Fibroblast of pulmonary artery (primary cell): ENCODE measurements around the gene ADGRL3.

Experiments used
- DNase-seq: peaks from one replicate; pipeline ENCODE4 v3.0.0-alpha.2; 2010; ENCODE audit warnings: low read depth
- H3K4me3 ChIP-seq: replicated peaks from 2 replicates; pipeline ENCODE4 v1.5.1; 2011; ENCODE audit warnings: low read depth, mild to moderate bottlenecking, control low read depth, low read length, moderate library complexity
- CTCF ChIP-seq: IDR thresholded peaks from 2 replicates; pipeline ENCODE4 v1.5.1; 2011; ENCODE audit warnings: mild to moderate bottlenecking, control low read depth, low read length, inconsistent platforms; ENCODE audit errors: missing control alignments

Gene ADGRL3

GRCh38 chr4:61468024-61468720 is 268.0 kb downstream of the ADGRL3 start:
- no peak for TF ChIP-seq CTCF
- H3K4me3 ChIP-seq, result no peak overlapping the region
- peak; percentile 45 for DNase-seq

- TF ChIP-seq CTCF, result no peak
- DNase-seq, result no peak
- no peak overlapping the region for H3K4me3 ChIP-seq
Measured at GRCh38 chr4:61473306-61473705, 273.2 kb downstream of the ADGRL3 start.

- TF ChIP-seq CTCF, result no peak
- no peak for DNase-seq
- H3K4me3 ChIP-seq, result no peak overlapping the region
Measured at GRCh38 chr4:61478340-61478739, 278.2 kb downstream of the ADGRL3 start.

- TF ChIP-seq CTCF, result no peak
- DNase-seq, result peak; percentile 14
- no peak overlapping the region for H3K4me3 ChIP-seq
Measured at GRCh38 chr4:61485056-61485455, 284.9 kb downstream of the ADGRL3 start.

GRCh38 chr4:61489927-61490326 is 289.8 kb downstream of the ADGRL3 start:
- TF ChIP-seq CTCF, result no peak
- H3K4me3 ChIP-seq, result no peak overlapping the region
- no peak for DNase-seq

- H3K4me3 ChIP-seq, result no peak overlapping the region
- no peak for TF ChIP-seq CTCF
- DNase-seq, result no peak
Measured at GRCh38 chr4:61493041-61493440, 292.9 kb downstream of the ADGRL3 start.

- no peak overlapping the region for H3K4me3 ChIP-seq
- DNase-seq, result no peak
- no peak for TF ChIP-seq CTCF
Measured at GRCh38 chr4:61493470-61493869, 293.3 kb downstream of the ADGRL3 start.
